Lung (tissue), 12 donors: ENCODE measurements around the gene AGMO. TPM values are rescaled to one million over a fixed set of nuclear protein-coding genes. Genes with fewer than 3 reads are reported as not detected.

ENCODE experiments used
- ATAC-seq: fragments of 200-7000 bp; cut with Tn5 transposase; one replicate; pipeline ENCODE4 v1.9.1; 2020; ENCODE audit warnings: moderate number of reproducible peaks; ENCODE audit not compliant: insufficient read depth, low FRiP score
- DNase-seq, 3 donors: peaks; one replicate each; pipeline ENCODE4 v3.0.0-alpha.2; 2013 to 2017
- H3K27ac ChIP-seq, 2 donors: one replicate each; pipeline ENCODE4 v1.5.1; 2013; ENCODE audit warnings: mild to moderate bottlenecking in 2 of 2, moderate library complexity in 2 of 2, control low read depth in 1 of 2, inconsistent platforms in 1 of 2, low read depth in 1 of 2, low read length in 1 of 2
- H3K27me3 ChIP-seq, 3 donors: one replicate each; pipeline ENCODE4 v1.5.1; 2013; ENCODE audit warnings: low read length in 2 of 3; ENCODE audit not compliant: control insufficient read depth in 3 of 3, insufficient read depth in 3 of 3
- H3K36me3 ChIP-seq, 4 donors: one replicate each; pipeline ENCODE4 v1.5.1; 2013; ENCODE audit warnings: low read length in 4 of 4, mild to moderate bottlenecking in 1 of 4, moderate library complexity in 1 of 4; ENCODE audit not compliant: control insufficient read depth in 4 of 4, insufficient read depth in 4 of 4
- H3K4me1 ChIP-seq, 5 donors: one replicate each; pipeline ENCODE4 v1.5.1; 2013; ENCODE audit warnings: low read length in 5 of 5, mild to moderate bottlenecking in 2 of 5, moderate library complexity in 1 of 5; ENCODE audit not compliant: control insufficient read depth in 5 of 5, insufficient read depth in 5 of 5
- H3K4me3 ChIP-seq: one replicate; pipeline ENCODE4 v1.5.1; 2013; ENCODE audit warnings: mild to moderate bottlenecking, control low read depth, moderate library complexity
- H3K9ac ChIP-seq, 2 donors: one replicate each; pipeline ENCODE4 v1.5.1; 2013; ENCODE audit warnings: low read length in 2 of 2, control low read depth in 1 of 2; ENCODE audit not compliant: insufficient read depth in 1 of 2
- H3K9me3 ChIP-seq, 4 donors: one replicate each; pipeline ENCODE4 v1.5.1; 2013; ENCODE audit warnings: low read length in 3 of 4, mild to moderate bottlenecking in 1 of 4, moderate library complexity in 1 of 4; ENCODE audit not compliant: control insufficient read depth in 4 of 4, insufficient read depth in 3 of 4
- CTCF ChIP-seq: IDR thresholded peaks from 2 replicates; pipeline ENCODE4 v1.5.1; 2012; ENCODE audit warnings: mild to moderate bottlenecking; ENCODE audit errors: control extremely low read depth, extremely low read depth
- WGBS, 2 donors: extraction: QIAGEN DNeasy Blood & Tissue Kit; methylation state at CpG; one replicate each; pipeline ENCODE4 v1.1.7; 2013; 5-methylcytosine and 5-hydroxymethylcytosine counted together
- polyA plus RNA-seq, 2 donors: library from polyadenylated mRNA; stranded (reverse); fragments of 200-250 nt; gene quantifications; one replicate each; pipeline ENCODE4 v1.2.1, GENCODE V29; 2013
- total RNA-seq, 2 donors: library from RNA; depleted of rRNA in 1 of 2; stranded (reverse); fragments of >200 nt in 1 of 2; gene quantifications; one replicate each; pipeline ENCODE4 v1.2.1, GENCODE V29; 2014 to 2021
- donor health status: control.
- donor health status: control.
- donor health status: Bipolar disorder and iron deficiency.
- donor health status: healthy.
- donor health status: DM: yes; HTN: yes; CAD: no.

The AGMO gene
- total and polyA plus RNA-seq, 4 donors: 0.03 to 0.74 (median 0.11) TPM

- no peak overlapping the region for H3K9ac ChIP-seq
- peak in 2 of 3 donors; percentile 57 to 79 for DNase-seq
- H3K4me1 ChIP-seq: peaks cover 0 to 7% (median 0%) of the 10 kb centered on the region in 5 donors
- H3K36me3 ChIP-seq: no peaks in the 10 kb centered on the region
- no peak overlapping the region for H3K4me3 ChIP-seq
- no peaks in the 10 kb centered on the region for H3K27me3 ChIP-seq
- no peak overlapping the region for H3K27ac ChIP-seq
- no peak for ATAC-seq
- TF ChIP-seq CTCF: no peak
- 63 to 74% methylated on average over 3 of the region's 3 CpGs for WGBS, 2 donors
- no peaks in the 10 kb centered on the region for H3K9me3 ChIP-seq
These were observed 235.7 kb downstream of the AGMO start for GRCh38 chr7:15326044-15326644.

- ATAC-seq (no peak), DNase-seq (peak; percentile 54 to 92 (median 87))
- Histone ChIP-seq H3K27me3 (no peaks in the 10 kb centered on the region), H3K36me3 (no peaks in the 10 kb centered on the region), H3K9me3 (no peaks in the 10 kb centered on the region), H3K9ac (peak overlapping the region in 1 of 2 donors; percentile 43), H3K4me1 (peaks cover 0 to 7% (median 0%) of the 10 kb centered on the region in 5 donors), H3K27ac (no peak overlapping the region), H3K4me3 (no peak overlapping the region)
- WGBS, 2 donors: 60 to 65% methylated on average over 6 of the region's 6 CpGs
- no peak for TF ChIP-seq CTCF
These were observed 238.3 kb downstream of the AGMO start for GRCh38 chr7:15323550-15323949.

GRCh38 chr7:15317215-15317614 is 244.6 kb downstream of the AGMO start:
- H3K27me3 ChIP-seq: no peaks in the 10 kb centered on the region
- DNase-seq (no peak), ATAC-seq (no peak)
- H3K9me3 ChIP-seq: peaks cover 0 to 2% (median 0%) of the 10 kb centered on the region in 4 donors
- no peak for TF ChIP-seq CTCF
- H3K9ac ChIP-seq: no peak overlapping the region
- H3K36me3 ChIP-seq: no peaks in the 10 kb centered on the region
- no peak overlapping the region for H3K4me3 ChIP-seq
- H3K27ac ChIP-seq: no peak overlapping the region
- no peaks in the 10 kb centered on the region for H3K4me1 ChIP-seq
- 89 to 93% methylated on average over 4 of the region's 4 CpGs for WGBS, 2 donors

- no peak overlapping the region for H3K27ac ChIP-seq
- no peaks in the 10 kb centered on the region for H3K36me3 ChIP-seq
- DNase-seq (no peak), ATAC-seq (no peak)
- no peak overlapping the region for H3K9ac ChIP-seq
- no peak for TF ChIP-seq CTCF
- H3K4me1 ChIP-seq: no peaks in the 10 kb centered on the region
- H3K9me3 ChIP-seq: peaks cover 0 to 2% (median under 1%) of the 10 kb centered on the region in 4 donors
- WGBS, 2 donors: 87 to 92% methylated on average over 1 of the region's 1 CpG
- no peaks in the 10 kb centered on the region for H3K27me3 ChIP-seq
- no peak overlapping the region for H3K4me3 ChIP-seq
These were observed 246.1 kb downstream of the AGMO start for GRCh38 chr7:15315678-15316077.
